Stimulated activated CD4-positive, alpha-beta T cell treated with anti-CD3 and anti-CD28 coated beads, Interleukin-4, amount 100 ng/mL, for 4 hours (primary cell): ENCODE data around the gene ZBTB16.

Source experiments
- DNase-seq, 2 experiments: peaks; one replicate each; pipeline ENCODE4 v3.0.0-alpha.2; 2020

ZBTB16 gene

GRCh38 chr11:114250993-114251814, 191.7 kb downstream of the ZBTB16 start:
- no peak for DNase-seq

- no peak for DNase-seq
These were observed 192.4 kb downstream of the ZBTB16 start for GRCh38 chr11:114251815-114252337.

GRCh38 chr11:114252767-114253166, 193.3 kb downstream of the ZBTB16 start:
- no peak for DNase-seq

- DNase-seq: no peak
These were observed 194.3 kb downstream of the ZBTB16 start for GRCh38 chr11:114253771-114254170.

DNA sequence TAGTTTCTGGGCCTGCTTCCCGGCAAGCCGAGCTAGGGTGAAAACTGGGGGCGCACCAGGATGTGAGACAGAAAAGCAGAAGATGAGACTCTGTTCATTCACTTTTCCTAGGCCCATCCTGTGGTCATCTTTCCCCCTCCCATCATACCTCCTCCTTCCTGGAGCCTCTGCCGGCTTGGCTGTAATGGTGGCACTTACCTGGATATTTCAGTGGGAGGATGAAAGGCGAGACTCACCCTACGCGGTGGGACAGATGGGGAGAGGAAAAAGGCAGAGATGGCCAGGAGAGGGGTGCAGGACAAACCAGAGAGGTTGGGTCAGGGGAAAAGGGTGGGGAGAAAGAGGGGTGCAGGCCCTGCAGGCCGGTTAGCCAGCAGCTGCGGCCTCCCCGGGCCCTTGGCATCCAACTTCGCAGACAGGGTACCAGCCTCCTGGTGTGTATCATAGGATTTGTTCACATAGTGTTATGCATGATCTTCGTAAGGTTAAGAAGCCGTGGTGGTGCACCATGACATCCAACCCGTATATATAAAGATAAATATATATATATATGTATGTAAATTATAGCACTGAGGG, 195.1 kb downstream of the ZBTB16 start:
- no peak for DNase-seq

DNA sequence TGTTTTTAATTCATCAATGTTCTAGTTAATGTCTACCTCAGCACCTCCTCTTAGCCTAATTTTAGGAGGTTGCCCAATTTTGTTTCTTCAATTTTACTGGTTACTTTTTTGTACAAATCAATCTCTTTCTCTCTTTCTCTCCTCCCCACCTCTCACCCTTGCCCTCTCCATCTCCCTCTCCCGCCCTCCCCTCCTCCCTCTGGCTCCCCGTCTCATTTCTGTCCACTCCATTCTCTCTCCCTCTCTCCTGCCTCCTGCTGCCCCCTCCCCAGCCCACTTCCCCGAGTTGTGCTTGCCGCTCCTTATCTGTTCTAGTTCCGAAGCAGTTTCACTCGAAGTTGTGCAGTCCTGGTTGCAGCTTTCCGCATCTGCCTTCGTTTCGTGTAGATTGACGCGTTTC, 195.8 kb downstream of the ZBTB16 start:
- DNase-seq: no peak

DNA sequence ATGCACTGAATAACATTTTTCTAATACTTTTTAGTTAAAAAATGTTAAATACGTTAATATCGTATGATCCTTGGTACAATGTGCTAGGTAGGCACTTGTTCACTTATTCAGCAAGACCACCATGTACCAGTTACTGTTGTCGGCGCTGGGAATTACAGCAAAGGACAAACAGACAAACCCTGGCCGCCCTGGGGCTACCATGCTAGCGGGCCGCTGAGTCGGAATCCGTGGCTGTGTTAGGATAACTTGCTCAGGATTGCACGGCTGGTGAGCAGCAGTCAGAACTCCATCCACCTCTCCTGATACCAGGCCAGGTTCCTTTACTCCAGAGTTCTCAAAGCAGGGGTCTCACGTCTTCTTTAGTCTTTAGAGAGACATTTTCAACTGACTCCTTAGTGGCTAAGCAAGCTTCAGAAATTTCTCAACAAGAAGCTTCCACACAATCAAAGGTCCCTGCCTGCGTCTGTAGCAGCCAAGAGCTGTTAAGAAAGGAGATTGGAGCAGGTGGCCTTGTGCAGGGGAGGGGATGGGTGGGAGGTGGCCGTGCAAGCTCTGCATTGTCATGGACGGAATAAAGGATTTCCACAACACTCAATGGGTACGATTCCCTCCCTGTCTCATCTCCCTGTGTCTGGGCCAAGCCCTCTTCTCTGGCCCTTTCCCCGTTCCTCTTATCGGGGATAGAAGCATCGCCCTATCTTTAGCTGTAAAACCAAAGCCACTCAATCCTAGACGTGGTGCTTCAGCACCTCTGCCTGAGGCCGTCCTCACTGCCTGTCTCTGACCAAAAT, 196.9 kb downstream of the ZBTB16 start:
- no peak for DNase-seq

- DNase-seq: no peak
These were observed 197.4 kb downstream of the ZBTB16 start for GRCh38 chr11:114256967-114257286.

DNA sequence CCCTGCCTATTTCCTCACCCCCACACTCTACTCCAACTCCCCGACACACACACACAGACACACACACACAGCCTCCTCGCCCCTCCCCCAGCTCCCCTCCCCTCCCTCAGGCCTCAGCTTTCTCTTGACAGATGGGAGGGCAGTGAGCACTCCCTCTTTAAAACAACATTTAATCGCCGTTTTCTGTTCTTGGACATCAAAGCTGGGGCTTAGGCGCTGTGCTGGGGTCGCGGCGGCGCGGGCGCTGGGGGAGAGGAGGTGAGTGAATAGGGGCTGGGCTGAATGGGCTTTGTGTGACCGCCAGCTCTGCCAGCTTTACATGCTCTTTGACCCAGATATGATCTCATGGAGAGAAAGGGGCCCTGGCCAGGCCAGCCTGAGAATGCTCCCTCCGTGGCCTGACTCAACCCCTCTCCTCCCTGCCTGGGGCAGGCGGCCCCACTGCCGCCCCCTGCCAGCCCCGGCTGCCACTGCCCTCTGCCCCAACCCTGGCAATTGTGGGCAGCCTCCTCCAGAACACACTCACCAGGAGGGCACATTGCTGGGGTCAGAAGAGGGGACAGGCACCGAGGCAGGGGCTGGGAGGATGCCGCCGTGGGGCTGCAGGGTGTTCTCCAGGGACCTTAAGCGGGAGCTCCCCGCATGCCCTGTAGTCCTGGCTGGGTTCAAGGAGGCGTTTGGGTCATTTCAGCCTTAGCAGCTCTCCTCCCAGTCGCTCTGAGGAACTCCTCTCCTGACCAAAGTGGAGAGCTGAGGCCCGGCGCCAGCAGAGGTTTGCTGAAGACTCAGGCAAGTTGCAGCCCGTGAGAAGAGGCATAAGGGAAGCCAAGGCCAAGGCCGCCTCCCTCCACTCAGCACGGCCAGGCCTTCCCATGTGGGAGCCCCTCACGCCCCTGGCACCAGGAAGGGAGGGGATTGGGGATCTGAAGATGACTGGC, 198.4 kb downstream of the ZBTB16 start:
- no peak for DNase-seq

GRCh38 chr11:114258696-114259095, 199.2 kb downstream of the ZBTB16 start:
- no peak for DNase-seq

GRCh38 chr11:114259124-114259526, 199.6 kb downstream of the ZBTB16 start:
- DNase-seq: no peak

DNA sequence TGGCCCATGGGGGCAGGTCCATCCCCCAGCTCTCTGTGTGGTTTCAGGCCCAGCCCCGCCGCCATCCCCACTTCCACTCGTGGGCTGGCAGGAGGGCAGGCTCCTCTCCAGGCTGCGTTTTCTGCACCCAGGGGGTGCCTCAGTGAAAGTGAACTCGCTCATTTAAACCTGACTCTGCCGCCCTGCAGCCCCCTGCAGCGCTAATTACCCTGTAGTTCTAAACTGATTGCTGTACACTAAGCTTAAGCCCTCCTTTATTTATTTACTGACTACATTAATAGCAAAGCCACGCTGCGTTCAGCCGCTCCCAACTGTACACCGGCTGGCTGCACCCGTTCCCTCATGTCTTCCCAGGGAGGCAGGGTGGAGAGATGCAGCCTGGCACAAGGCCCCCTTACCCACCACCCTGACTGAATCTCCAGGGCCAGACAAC, 200.1 kb downstream of the ZBTB16 start:
- DNase-seq: no peak

DNA sequence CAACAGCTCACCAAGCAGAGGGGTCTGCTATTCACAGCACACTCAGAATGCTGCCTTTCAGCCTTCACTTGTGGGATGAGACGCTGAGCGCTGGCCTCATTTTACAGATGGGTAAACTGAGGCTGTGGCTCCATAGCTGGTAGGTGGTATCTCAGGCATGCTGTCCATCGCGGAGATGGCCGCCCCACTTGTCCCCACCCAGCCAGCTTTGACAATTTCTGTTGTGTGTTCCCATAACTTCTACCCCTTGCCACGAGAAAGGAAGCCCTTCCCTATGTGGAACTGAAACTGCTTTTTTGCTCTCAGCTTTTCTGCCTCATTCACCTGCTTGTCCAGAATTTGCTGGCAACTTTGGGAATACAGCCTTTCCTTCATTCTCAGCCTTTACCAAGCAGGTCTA, 200.6 kb downstream of the ZBTB16 start:
- DNase-seq: no peak

- DNase-seq: no peak
These were observed 201.0 kb downstream of the ZBTB16 start for GRCh38 chr11:114260483-114260882.

DNA sequence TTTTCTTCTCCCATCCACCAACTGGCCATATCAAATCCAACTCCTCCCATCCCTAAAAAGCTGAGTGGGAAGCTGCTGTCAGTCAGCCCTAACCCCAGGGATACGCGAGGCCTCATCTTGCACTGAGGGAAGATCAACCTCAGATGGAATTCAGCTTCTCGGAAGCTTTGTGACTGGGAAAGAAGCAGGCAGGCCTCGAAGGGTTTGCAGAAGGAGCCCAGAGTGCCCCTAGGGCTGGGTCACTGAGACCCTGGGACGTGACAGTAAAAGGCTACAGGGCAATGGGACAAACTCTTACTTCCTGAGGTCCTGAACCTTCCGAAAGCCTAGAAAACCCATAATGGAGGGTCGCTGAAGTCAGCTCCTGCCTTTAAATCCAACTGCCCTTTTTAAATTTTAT, 202.3 kb downstream of the ZBTB16 start:
- DNase-seq: no peak

DNA sequence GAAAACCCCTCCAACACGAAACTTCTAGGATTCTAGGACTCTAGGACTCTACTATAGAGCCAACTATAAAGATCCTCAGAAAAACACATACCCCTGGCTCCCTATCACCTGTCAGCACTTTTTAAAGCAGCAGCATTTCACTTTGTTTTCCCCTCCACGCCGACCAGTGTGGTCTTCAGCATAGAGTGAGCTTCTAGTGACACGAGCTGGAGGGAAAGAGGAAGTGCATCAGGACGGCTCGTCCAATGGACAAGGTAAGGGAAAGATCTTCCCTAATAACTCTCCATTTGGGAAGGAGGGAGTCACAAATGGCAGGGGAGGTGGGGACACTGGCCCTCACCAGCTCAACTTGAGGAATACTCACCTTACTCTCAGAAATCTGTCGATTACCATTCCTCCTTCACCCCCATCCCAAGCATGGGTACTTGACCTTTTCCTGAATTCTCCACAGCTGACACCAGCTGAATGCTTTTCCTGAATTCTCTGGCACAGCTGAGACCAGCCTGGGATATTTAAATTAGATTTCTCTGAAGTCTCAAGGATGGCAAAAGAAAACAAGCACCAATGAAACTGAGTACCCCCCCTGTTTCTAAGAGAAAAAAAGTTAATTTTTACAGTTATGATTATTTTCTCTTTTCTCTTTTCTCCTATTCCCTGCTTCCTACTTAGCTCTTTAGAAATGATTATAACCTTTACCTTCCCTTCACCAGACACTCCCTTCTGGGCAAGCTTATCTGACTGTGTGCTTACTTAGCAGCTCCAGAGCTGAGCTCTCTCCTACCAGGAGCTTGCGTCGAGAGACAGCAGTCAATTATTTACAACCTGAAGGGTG, 203.4 kb downstream of the ZBTB16 start:
- DNase-seq: no peak

DNA sequence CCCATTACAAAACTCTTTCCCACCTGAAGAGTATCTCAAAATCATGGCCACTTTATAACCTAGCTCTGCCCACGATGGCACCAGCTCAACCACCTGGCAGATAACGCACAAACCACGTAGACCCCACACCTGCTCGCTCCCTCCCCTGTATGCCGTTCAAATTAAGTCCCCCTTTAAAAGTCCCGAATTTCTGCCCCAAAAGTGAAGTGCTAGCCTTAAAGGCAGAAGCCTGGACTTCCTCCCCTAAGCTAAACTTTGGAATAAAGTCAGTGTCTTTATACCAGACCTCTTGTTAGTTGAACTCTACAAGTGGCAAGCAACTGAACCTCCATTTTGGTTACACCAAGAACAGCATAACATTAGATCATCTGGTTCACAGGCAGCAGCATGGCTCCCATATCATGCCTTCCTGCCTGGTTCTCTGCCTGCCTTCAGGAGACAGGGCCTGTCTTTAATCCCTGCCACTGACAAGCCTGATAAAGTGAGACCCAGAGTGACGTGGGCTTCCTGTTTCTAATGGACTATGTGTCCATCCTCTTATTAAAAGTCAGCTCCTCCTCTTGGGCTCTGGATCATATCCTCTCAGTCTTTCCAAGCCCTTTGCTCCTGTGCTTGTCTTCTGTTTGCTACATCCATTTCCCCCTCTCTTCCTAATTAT, 204.1 kb downstream of the ZBTB16 start:
- no peak for DNase-seq

GRCh38 chr11:114264381-114264780, 204.9 kb downstream of the ZBTB16 start:
- DNase-seq: no peak

- no peak for DNase-seq
These were observed 205.8 kb downstream of the ZBTB16 start for GRCh38 chr11:114265122-114265878.

- no peak for DNase-seq
These were observed 210.0 kb downstream of the ZBTB16 start for GRCh38 chr11:114269498-114269897.
